CD4-positive, alpha-beta T cell treated with Interleukin-4 for 1 hour (primary cell): ENCODE results near the gene GJA4.
"Not testable (repeated sequence)": the region's sequence is repeated elsewhere in the genome, so short reads cannot be mapped to it uniquely, and the experiment has no call there.

ENCODE experiments used
- DNase-seq, 2 donors: peaks; one replicate each; pipeline ENCODE4 v3.0.0-alpha.2; 2020 to 2022

GJA4 gene

DNA sequence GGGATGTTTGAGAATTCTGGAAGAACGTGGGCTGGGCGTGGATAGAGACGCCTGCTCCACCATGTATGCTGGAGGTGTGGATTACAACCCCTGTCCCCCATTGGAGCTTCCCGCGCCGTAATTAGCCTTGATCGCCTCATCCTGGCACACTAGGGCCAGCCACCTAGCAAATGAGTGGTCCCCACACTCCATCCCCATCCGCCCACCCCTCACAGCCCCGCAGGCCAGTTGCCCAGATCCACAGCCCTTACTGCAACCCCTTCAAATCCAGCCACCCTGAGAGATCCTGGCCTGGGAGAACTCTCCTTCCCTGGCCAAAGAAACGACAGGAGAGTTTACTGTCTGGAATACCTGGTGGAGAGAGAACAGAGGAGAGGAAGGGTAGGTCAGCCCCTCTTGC is 375 bp upstream of the GJA4 start:
- DNase-seq = no peak

DNA sequence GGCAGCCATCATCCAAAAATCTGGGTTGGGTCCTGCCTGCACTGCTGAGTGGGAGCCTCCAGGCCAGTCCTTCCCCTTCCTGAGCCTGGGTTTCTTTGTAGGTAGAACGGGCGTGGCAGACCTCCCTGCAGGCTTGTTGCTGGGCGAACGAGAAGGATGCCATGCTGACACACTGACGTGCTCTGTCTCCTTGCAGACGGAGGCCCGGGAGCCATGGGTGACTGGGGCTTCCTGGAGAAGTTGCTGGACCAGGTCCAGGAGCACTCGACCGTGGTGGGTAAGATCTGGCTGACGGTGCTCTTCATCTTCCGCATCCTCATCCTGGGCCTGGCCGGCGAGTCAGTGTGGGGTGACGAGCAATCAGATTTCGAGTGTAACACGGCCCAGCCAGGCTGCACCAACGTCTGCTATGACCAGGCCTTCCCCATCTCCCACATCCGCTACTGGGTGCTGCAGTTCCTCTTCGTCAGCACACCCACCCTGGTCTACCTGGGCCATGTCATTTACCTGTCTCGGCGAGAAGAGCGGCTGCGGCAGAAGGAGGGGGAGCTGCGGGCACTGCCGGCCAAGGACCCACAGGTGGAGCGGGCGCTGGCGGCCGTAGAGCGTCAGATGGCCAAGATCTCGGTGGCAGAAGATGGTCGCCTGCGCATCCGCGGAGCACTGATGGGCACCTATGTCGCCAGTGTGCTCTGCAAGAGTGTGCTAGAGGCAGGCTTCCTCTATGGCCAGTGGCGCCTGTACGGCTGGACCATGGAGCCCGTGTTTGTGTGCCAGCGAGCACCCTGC is 1.4 kb downstream of the GJA4 start:
- DNase-seq = no peak

DNA sequence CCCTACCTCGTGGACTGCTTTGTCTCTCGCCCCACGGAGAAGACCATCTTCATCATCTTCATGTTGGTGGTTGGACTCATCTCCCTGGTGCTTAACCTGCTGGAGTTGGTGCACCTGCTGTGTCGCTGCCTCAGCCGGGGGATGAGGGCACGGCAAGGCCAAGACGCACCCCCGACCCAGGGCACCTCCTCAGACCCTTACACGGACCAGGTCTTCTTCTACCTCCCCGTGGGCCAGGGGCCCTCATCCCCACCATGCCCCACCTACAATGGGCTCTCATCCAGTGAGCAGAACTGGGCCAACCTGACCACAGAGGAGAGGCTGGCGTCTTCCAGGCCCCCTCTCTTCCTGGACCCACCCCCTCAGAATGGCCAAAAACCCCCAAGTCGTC is 2.0 kb downstream of the GJA4 start:
- no peak for DNase-seq

DNA sequence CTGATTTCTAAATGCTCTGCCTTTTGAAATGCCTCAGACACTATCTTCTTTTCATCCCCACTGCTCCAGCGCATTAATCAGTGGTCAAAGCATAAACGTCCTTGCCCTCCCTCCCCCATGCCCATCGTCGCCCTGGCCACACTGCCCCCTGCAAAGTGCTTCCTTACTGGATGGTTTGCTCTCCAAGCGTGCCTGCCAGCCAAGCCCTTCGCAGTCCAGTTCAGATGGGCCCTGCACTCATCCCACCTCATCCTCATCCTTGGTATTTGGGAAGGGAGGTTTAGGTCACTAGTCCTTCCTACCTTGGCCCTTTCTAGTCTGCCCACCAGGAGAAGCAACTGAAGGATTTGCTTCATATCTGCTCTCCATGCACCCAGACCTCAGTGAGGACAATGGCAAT is 3.1 kb downstream of the GJA4 start:
- DNase-seq = no peak

DNA sequence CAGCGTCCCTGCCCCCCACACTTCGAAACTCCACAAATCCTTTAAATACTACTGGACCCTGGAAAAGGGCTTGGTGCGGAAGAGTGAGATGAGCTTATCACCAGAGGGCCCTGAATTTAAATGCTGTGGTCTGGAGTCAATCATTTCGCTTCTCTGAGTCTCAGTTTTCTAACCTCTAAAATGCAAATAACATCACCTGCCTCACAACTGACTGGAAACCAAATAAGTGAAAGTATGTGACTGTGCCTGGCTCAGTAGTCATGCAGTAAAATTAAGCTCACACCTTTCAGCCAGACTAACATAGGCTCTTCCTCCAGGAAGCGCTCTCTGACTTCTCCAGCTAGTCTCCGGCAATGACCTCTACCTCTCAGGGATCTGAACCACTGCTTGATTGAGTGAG is 4.2 kb downstream of the GJA4 start:
- DNase-seq = no peak

DNA sequence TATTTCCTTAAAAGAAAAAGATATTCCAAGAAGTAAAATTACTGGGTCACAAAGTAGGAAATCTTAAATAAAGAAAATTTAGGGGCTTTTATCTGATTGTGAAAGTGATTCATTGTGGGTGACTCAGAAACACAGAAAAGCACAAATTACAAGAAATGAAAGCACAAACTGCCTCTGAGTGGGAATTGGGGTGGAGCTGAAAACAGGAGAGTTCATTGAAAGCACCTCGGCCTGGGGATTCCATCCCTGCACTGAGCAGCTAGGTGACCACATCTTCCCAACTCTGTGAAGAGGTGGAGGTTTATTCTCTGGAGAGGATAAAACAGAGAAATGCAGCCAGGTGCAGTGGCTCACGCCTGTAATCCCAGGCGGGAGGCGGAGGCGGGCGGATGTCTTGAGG is 7.4 kb downstream of the GJA4 start:
- DNase-seq = no peak

DNA sequence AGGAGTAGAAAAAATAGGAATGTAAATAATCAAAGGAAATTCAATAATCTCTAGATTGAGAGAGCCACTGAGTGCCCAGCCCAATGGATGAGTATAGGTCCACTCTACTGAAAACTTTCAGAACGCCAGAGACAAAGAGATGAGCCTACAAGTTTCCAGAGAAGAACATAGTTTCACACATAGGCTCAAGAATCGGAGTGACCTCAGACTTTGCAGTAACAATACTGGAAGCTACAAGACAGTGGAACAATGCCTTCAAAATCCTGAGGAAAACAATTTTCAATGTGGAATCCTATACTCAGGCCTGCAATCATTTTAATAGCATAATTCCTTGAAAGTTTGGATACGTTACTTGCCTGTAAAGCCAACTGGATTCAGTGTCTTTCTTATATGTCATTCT is 11.0 kb downstream of the GJA4 start:
- DNase-seq = no peak

DNA sequence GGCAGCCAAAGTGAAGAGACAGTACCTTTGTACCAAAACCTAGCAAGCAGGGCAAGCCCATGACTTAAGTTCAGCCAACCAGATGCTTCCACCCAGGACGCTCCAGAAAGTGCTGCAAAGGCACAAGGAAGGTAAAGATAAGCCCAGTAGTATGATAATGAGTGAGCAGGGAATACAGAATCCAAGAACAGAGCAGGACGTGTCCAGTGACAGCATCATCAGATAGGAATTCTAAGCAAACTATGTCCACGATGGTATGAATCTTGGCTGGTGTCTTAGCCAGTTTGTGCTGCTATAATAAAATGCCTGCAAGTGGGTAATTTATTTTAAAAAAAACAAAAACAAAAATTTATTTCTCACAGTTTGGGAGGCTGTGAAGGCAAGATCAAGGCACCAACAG is 13.6 kb downstream of the GJA4 start:
- no peak for DNase-seq

DNA sequence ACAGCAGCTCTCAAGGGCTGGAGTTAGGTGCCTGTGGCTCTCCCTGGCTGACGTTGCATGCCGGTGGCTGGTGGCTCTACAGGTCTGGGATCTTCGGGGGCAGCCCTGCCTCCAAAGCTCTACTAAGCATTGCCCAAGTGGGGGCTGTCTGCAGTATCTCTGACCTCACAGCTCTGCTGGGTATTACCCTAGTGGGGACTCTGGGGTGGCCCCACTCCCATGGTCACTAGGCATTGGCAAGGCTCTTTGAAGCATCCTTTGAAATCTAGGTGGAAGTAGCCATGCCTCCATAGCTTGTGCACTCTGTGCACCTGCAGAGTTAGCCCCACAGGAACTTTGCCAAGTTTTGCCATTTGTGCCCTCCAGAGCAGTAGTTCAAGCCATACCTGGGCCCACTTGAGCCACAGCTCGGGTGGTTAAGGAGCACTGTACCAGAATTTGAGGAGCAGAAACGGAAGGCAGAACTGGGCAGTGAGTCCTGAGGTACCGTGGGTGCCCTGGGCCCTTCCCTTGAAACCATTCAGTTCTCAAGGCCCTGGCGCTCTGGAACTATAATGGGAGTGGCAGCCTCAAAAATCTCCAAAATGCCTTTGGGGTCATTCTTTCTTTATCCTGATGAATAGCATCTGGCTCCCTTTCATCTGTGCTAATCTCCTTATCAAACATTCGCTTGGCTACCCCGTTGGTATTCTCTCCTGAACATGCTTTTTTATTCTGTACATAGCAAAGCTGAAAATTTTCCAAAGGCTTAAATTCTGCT is 15.4 kb downstream of the GJA4 start:
- no peak for DNase-seq

DNA sequence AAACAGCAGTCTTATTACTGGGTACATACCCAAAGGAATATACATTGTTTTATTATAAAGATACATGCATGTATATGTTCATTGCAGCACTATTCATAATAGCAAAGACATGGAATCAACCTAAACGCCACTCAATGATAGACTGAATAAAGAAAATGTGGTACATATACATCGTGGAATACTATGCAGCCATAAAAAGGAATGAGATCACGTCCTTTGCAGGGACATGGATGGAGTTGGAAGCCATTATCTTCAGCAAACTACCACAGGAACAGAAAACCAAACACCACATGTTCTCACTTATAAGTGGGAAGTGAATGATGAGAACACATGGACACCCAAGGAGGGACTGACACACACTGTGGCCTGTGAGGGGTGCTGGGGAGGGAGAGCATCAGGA is 18.0 kb downstream of the GJA4 start:
- not testable (repeated sequence) for DNase-seq

DNA sequence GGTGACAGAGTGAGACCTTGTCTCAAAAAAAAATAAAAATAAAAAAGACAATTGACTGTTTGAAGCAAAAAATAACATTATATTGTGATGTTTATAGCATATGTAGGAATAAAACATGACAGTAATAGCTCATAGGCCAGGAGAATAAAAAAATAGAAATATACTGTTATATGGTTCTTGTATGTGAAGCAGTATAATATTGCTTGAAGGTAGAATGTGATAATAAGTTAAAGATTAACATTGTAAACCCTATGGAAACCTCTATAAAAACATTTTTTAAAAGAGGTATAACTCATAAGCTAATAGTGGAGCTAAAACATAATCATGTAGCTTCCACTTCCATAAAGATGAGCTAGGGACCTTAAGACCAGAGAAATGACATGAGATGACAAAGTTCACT is 23.5 kb downstream of the GJA4 start:
- no peak for DNase-seq

DNA sequence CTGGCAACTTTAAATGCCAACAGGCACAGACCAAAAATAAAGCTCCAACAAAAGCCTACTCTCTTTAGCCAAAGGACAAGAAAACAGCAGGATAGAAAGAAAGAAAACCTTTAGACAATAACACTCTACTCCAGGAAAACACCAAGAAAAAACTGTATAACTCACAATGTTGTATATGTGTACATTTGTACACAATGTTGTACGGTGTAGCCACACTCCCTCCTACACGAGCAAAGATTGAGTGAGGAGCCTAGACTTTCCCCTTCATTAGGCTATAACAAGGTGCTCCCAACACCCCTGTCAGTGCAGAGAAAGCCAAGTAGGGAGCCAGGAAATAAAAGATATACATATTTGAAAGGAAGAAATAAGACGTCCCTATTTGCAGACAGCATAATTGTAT is 24.0 kb downstream of the GJA4 start:
- no peak for DNase-seq

DNA sequence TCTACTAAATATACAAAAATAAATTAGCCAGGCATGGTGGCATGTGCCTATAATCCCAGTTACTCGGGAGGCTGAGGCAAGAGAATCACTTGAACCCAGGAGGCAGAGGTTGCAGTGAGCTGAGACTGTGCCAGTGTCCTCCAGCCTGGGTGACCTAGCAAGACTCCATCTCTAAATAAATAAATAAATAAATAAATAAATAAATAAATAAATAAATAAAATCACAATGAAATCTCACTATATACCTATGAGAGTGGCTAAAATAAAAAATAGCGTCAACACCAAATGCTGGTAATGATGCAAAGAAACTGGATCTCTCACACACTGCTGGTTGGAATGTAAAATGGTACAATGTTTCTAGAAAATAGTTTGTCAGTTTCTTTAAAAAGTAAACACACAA is 26.1 kb downstream of the GJA4 start:
- DNase-seq = not testable (repeated sequence)

DNA sequence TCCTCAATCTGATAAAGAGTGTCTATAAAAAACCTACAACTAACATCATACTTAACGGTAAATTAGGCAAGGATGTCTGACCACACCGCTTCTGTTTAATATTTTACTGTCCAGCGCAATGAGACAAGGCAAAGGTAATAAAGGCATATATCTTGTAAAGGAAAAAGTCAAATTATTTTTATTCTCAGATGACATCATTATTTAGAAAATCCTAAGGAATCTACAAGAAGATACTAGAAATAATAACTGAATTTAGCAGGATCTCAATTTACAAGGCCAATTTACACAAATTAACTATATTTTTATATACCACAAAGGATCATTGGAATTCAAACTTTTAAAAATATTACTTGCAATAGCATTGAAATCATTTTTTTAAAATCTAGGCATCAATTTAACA is 29.4 kb downstream of the GJA4 start:
- no peak for DNase-seq

DNA sequence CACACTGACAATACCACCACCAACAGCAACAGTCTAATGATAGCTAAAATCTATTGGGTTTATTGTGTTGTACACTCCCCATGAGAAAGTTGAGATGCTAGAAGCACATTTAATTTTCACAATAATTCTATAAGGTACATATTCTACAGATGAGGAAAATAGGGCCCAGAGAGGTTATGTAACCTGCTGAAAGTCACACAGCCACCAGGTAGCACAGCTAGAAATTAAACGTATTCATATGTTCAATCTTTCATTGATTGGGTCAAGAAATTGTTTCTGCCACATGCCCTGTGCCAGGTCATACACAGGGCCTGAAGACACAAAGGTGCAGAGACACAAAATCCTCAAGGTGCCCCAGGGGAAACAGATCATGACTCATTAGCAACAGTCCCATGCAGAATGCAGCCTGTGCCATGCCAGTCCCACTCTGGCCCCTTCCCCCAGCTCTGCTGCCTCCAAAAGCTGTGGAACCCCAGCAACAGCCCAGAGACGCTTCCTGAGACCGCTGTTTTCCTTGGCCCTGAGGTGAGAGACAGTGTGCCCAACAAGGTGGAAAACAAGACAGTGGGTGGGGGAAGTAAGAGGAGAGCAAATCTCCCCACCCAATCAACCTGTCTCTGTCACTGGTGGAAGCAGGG is 32.1 kb downstream of the GJA4 start:
- DNase-seq = no peak

DNA sequence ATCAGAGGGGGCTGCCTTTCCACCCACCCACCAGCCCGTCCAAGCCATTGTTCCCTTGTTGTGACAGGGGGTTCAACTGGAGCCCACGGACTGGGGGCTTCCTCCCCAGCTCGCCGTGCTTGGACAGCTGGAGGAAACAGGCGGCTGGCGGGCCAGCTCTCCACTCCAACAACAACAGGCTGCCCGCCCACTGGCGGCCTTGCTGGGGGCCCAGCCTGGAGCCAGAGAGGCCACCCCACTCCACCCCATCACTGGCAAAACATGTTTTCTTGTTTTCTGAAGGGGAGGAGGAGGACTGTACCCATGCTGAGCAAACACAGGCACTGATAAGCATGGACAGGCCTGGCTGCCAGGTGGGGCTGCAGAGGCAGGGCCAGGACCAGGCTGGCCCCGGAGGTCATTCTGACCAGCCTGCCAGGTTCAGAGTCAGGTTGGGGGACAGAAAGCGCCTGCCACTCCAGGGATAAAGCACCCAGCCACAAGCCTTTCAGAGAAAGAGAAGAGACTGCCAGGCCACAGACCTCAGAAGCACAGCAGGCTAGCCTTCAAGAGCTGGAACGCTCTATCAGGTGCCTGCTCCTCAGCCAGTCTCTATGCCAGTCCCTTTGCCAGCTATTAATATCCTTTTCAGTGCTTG is 32.8 kb downstream of the GJA4 start:
- DNase-seq = no peak

DNA sequence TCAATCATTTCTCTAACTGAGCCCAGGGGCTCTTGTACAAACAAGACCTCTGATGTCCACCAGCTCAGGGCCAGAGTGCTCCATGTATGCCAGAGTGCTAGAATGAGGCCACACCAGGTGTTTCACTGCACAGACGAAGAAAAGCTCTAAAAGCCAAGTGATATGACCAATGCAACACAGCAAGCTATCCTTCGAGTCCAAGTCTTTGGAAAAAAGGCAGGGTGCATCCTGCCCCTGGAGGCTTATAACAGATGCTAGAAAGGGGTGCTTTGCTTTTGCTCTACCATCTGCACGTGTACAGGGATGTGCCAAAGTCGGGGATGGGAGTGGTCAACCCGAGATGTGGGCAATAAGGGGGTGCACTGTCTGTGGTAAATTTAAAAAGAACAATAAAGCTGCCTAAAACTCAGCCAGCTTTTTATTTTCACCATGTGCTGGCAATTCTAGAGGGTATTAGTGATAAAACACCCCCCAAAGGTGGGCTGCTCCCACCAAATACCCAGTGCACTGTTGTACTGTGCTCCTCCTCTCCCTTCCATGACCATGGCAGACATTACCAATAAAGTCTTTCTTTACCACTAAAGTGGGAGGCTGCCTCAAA is 34.6 kb downstream of the GJA4 start:
- DNase-seq = no peak

DNA sequence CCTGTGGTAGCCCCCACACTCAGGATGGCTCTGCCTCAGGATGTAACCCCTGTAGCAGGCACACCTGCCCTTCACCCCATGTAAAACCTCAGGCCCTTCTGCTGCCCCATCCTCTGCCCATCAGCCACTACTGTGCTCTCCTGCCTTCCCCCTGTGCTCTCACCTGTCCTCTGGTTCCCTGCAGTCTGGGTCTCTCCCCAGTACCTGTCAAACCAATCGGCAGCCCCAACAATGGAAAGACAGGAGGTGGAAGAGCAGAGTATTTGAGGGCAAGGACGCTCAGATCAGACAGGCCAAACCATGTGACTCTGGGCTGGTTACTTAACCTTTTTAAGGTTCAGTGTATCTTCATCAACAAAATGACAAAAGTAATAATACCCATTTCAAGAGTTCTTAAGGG is 35.8 kb downstream of the GJA4 start:
- DNase-seq = no peak

DNA sequence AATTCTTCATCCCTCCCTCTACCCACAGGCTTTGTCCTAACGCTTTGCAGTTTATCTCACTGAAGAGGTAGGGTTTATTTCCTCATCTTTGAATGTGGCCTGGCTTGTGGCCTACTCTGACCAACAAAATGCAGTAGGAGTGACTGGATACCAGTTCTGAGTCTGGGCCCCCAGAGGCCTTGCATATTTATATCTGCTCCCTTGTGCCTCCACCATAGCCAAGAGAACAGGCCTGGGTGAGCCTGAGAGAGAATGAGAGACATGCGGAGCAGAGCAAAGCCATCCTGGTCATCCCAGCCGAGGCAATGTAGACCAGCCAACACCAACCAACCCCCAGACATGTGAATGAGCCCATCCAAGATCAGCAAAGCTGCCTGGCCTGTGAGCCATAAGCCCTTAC is 36.5 kb downstream of the GJA4 start:
- no peak for DNase-seq

DNA sequence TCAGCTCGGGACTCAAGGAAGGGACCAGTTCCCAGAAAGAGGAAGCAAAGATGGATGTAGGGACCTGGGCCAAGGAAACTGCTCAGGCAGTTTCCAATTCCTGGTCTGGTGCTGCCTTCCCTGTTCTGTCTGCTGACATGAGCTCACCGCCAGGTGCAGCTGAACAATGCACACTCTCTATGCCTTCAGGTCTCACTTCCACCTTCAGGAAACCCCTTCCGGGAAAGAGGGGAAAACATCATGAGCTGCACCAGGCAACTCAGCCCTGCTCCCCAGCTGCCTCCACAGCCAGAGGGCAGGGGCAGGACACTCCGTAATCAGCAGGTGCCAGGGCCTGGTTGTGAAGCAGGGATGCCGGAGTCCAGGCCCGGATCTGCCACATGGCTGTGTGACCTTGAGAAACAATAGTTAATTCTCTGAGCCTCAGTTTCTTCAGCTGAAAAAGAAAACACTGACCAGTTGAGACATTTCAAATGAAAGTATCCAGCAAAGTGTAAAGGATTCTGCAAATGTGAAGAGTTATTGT is 39.0 kb downstream of the GJA4 start:
- no peak for DNase-seq

DNA sequence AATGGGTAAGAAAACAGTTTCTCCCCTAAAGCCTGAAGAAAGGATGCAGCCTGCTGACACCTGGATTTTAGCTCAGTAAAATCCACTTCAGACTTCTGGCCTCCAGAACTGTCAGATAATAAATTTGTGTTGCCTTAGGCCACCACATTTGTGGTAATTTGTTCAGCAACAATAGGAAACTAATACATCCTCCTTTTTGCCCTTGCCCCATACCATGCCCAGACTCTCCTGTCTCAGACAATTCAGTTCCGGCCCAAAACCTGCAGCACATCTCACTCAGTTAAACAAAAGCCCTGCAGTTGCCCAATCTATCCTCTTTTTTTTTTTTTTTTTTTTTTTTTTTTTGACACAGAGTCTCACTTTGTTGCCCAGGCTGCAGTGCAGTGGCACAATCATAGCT is 40.9 kb downstream of the GJA4 start:
- no peak for DNase-seq

DNA sequence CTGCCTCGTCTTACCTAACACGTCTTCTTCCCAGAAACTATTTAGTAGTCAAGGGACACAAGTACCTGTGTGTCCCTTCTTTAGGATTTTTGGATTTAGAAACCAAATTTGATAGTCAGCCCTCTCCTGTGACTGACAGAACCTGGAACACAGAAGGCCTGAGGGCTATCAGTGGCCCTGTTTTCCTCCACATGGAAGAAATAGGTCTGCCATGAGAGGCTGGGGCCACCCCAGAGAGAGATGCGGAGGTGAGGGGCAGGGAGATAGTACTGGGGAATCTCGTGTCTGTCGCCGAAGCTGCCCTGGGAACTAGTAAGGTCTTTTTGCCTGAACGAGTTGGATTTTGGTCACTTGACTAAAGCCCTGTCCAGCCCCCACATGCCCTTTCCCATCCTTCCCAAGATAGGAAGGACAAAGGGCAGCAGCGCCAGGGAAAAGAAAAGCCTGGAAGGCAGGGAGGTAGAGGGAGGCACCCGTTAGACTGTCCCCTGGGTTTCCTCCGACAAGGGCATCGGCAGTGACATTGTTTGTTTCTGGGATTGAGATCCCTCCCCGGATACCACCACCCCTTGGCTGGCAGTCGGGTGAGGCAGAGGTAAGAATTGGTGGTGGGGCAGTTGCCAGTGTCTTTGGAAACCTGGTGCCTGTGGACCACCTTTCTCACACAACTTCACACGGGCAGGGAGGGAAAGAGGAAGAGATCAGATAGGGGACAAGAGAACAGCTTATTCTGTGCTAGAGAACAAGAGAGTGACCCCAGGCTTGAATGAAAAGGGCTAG is 46.9 kb downstream of the GJA4 start:
- DNase-seq = no peak
